ENCODE results near the gene JAZF1. TPM values are rescaled to one million over a fixed set of nuclear protein-coding genes. Genes with fewer than 3 reads are reported as not detected.

JAZF1 gene
- total and polyA plus RNA-seq, 2 of the 8 experiments (the other 6 are each of a cell fraction or from before 2014, with no cell fraction given): 2.6 to 21.8 TPM

- no peak for TF ChIP-seq CBX8 (IDR thresholded peaks at IDR 0.05; ENCODE audit: borderline replicate concordance, low read depth, low read length)
- TF ChIP-seq TAF1 (IDR thresholded peaks at IDR 0.05; ENCODE audit: low read depth, low read length): no peak
Observed at GRCh38 chr7:28191751-28192150, 11.2 kb upstream of the JAZF1 start (continued).

Data from H1 (cell line).